Measurements from ENCODE around the gene LTBP1. TPM values are rescaled to one million over a fixed set of nuclear protein-coding genes. Genes with fewer than 3 reads are reported as not detected.
A peak's percentile ranks its signal among the peaks of the same experiment; 100 is the strongest.
"Not testable (repeated sequence)": the region's sequence is repeated elsewhere in the genome, so short reads cannot be mapped to it uniquely, and the experiment has no call there.

Gene LTBP1
- polyA plus RNA-seq, 2 of the 4 experiments (the other 2 are of a cell fraction): 23.8 to 30.4 TPM

DNA sequence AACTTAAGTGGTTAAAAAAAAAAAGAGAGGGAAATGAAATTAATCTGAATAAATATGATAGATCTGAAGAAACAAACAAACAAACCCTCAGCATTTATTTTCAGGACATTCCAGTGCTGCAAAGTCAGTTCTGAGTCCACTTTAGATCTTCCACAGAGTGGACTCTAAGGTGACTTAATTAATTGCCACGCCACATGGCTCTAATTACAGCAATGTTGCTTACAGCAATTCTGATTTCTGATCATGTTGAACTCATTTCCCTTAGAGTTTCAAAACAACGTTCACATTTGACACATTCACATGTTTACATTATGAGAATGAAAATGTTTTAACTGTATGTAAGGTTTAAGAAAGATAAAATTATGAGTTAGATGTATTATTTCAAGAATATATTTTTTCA, 491.1 kb downstream of the LTBP1 start:
- no peak for DNase-seq (ENCODE audit: low read depth in 1 of 2, low spot score in 1 of 2)
- H3K4me3 ChIP-seq: no peak overlapping the region
- no peak for TF ChIP-seq MAZ (IDR thresholded peaks at IDR 0.05; ENCODE audit: borderline replicate concordance, low read depth, low read length)
- TF ChIP-seq NFE2L2 (conservative IDR thresholded peaks at IDR 0.05; ENCODE audit: low read length): no peak
- TF ChIP-seq HEYL (CRISPR knock-in tag; IDR thresholded peaks at IDR 0.05): no peak
- no peak for TF ChIP-seq JUNB (IDR thresholded peaks at IDR 0.05)
- TF ChIP-seq FOSL2 (IDR thresholded peaks at IDR 0.05): no peak
- no peak for TF ChIP-seq FOSL2 (CRISPR knock-in tag; IDR thresholded peaks at IDR 0.05)
- no peak for TF ChIP-seq HOXB5 (CRISPR knock-in tag; IDR thresholded peaks at IDR 0.05)
- TF ChIP-seq EP300 (IDR thresholded peaks at IDR 0.05): no peak
- no peak for TF ChIP-seq FOXS1 (CRISPR knock-in tag; IDR thresholded peaks at IDR 0.05)
- no peak for TF ChIP-seq CBX2 (IDR thresholded peaks at IDR 0.05; ENCODE audit: borderline replicate concordance, low read depth)
- ChIA-PET POLR2A (interaction anchor here (0.6 kb wide), 1 partner anchor 23 kb away, joined by 3 read pairs; no protein-coding TSS in a partner anchor), CTCF (no interaction called here)
- FAIRE-seq: no peak
- H3K27ac ChIP-seq: no peak overlapping the region
- 72% methylated on average over 2 of the region's 2 CpGs for WGBS (ENCODE audit: missing lambda C conversion rate)
- H3K4me2 ChIP-seq: no peak overlapping the region
- no peak for ATAC-seq
- H3K4me1 ChIP-seq: peaks cover 13% of the 10 kb centered on the region
- no peaks in the 10 kb centered on the region for H3K9me3 ChIP-seq

DNA sequence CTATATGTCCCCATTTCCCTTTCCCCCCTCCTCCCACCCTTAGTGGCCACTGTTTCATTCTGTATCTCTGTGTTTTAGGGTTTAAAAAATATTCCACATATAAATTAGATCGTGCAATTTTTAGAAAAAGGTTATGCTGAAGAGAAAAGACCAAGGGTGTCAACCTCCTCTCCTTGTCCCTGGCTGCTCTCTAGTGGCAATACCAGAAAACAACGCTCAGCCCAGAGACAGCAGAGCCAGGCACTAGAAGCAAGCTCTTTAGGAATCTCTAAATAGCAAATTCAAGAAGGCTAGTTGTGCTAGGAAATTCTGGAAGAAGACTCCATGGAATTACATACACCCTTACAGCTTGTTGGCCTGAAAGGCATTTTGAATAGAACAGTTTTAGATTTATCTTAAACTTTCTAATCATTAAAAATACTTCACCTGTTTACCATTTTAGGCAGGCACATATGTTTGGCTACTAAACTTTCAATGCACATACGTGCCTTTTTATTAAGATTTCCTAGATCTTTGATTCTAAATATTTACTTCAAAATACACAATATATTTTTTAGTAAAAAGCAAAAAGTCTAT, 494.6 kb downstream of the LTBP1 start:
- ATAC-seq (peak; percentile 98), DNase-seq (ENCODE audit: low read depth in 1 of 2, low spot score in 1 of 2) (peak; percentile 59 to 80), FAIRE-seq (peak; percentile 39)
- WGBS (ENCODE audit: missing lambda C conversion rate): 17% methylated on average over 3 of the region's 3 CpGs
- no peaks in the 10 kb centered on the region; the same call in 2 of the 3 replicates for H3K4me1 ChIP-seq
- H3K27ac ChIP-seq: peak overlapping the region in 1 of 2 experiments; percentile 10; a peak in 1 of 6 replicates
- H3K9me3 ChIP-seq: no peaks in the 10 kb centered on the region
- ChIA-PET CTCF (interaction anchor here (0.5 to 3.0 kb wide), 49 partner anchors 10 to 1116 kb away, joined by 3 to 30 read pairs (median 3); partner anchors contain the start of gene RASGRP3), POLR2A (no interaction called here)
- peak; percentile 95 to 98 for TF ChIP-seq RAD21 (conservative IDR thresholded peaks at IDR 0.05 in 1 of 2, IDR thresholded peaks at IDR 0.05 in 1 of 2)
- no peak for TF ChIP-seq JUNB (IDR thresholded peaks at IDR 0.05)
- TF ChIP-seq, protein P1, sequence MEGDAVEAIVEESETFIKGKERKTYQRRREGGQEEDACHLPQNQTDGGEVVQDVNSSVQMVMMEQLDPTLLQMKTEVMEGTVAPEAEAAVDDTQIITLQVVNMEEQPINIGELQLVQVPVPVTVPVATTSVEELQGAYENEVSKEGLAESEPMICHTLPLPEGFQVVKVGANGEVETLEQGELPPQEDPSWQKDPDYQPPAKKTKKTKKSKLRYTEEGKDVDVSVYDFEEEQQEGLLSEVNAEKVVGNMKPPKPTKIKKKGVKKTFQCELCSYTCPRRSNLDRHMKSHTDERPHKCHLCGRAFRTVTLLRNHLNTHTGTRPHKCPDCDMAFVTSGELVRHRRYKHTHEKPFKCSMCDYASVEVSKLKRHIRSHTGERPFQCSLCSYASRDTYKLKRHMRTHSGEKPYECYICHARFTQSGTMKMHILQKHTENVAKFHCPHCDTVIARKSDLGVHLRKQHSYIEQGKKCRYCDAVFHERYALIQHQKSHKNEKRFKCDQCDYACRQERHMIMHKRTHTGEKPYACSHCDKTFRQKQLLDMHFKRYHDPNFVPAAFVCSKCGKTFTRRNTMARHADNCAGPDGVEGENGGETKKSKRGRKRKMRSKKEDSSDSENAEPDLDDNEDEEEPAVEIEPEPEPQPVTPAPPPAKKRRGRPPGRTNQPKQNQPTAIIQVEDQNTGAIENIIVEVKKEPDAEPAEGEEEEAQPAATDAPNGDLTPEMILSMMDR (IDR thresholded peaks at IDR 0.05): peak; percentile 93
- TF ChIP-seq ZC3H11A (IDR thresholded peaks at IDR 0.05): no peak
- TF ChIP-seq, protein P2, sequence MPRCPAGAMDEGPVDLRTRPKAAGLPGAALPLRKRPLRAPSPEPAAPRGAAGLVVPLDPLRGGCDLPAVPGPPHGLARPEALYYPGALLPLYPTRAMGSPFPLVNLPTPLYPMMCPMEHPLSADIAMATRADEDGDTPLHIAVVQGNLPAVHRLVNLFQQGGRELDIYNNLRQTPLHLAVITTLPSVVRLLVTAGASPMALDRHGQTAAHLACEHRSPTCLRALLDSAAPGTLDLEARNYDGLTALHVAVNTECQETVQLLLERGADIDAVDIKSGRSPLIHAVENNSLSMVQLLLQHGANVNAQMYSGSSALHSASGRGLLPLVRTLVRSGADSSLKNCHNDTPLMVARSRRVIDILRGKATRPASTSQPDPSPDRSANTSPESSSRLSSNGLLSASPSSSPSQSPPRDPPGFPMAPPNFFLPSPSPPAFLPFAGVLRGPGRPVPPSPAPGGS (IDR thresholded peaks at IDR 0.05): no peak
- peak; percentile 92 for TF ChIP-seq SMC3 (IDR thresholded peaks at IDR 0.05)
- no peak overlapping the region for H3K4me2 ChIP-seq
- H3K4me3 ChIP-seq: no peak overlapping the region

DNA sequence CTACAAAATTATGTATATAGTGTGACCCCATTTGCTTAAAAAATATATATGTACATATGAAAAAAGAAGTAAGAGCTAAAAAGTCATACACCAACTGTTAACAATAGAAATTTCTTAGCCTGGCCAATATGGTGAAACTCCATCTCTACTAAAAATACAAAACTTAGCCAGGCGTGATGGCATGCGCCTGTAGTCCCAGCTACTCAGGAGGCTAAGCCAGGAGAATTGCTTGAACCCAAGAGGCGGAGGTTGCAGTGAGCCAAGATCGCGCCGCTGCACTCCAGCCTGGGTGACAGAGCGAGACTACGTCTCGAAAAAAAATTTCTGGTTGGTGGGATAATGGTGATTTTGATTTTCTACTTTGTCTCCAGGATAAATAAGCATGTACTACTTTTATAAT, 495.3 kb downstream of the LTBP1 start:
- ATAC-seq; H3K9me3 ChIP-seq; H3K4me1 ChIP-seq; H3K4me3 ChIP-seq; DNase-seq (ENCODE audit: low read depth in 1 of 2, low spot score in 1 of 2); FAIRE-seq; H3K27ac ChIP-seq; POLR2A ChIA-PET; H3K4me2 ChIP-seq: not testable (repeated sequence)
- CTCF ChIA-PET: interaction anchor here (0.6 to 3.0 kb wide), 21 partner anchors 10 to 883 kb away, joined by 3 to 30 read pairs (median 4); partner anchors contain the start of gene RASGRP3
- 94% methylated on average over 9 of the region's 9 CpGs for WGBS (ENCODE audit: missing lambda C conversion rate)

DNA sequence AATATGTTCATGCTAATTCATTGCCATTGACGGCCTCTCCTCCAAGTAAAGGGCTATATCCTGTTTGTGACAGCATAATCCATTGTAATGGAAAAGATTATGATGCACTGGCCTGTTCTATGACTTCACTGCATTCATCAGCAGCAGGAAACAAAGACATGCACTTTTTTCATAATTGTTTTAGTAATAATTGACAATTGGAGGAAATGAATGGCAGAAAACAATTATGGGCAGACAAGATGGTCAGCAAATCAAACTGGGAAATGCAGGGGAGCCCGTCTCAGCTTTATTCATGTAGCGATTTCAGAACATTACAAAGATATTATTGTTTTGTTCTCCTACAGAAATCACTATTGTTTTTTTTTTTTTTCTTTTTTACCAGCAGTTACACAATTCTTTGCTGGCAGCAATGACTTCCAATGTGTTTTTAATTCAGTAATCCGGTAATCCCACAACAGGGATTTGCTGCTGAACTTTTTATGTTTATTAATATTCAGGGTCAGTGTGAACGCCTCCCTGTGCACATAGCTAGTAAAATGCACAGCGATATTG, 495.9 kb downstream of the LTBP1 start:
- no peak overlapping the region for H3K4me2 ChIP-seq
- H3K4me1 ChIP-seq: no peaks in the 10 kb centered on the region
- H3K27ac ChIP-seq: no peak overlapping the region
- no peak for DNase-seq (ENCODE audit: low read depth in 1 of 2, low spot score in 1 of 2)
- WGBS (ENCODE audit: missing lambda C conversion rate): 82% methylated on average over 6 of the region's 6 CpGs
- no peak for FAIRE-seq
- no peaks in the 10 kb centered on the region for H3K9me3 ChIP-seq
- ChIA-PET POLR2A (no interaction called here), CTCF (interaction anchor here (0.7 to 3.0 kb wide), 10 partner anchors 9 to 670 kb away, joined by 3 to 30 read pairs (median 6); partner anchors contain the start of gene RASGRP3)
- ATAC-seq: no peak
- no peak overlapping the region for H3K4me3 ChIP-seq
- TF ChIP-seq, protein P1 (IDR thresholded peaks at IDR 0.05): no peak
- TF ChIP-seq NFE2L2 (conservative IDR thresholded peaks at IDR 0.05; ENCODE audit: low read length): no peak
- TF ChIP-seq KDM5A (IDR thresholded peaks at IDR 0.05): no peak
- no peak for TF ChIP-seq EP300 (IDR thresholded peaks at IDR 0.05)
- TF ChIP-seq BHLHE40 (IDR thresholded peaks at IDR 0.05; ENCODE audit: low read depth, low read length): no peak
- no peak for TF ChIP-seq NPAS2 (CRISPR knock-in tag; IDR thresholded peaks at IDR 0.05; ENCODE audit: borderline replicate concordance)
- no peak for TF ChIP-seq POLR2A (IDR thresholded peaks at IDR 0.05; ENCODE audit: low read length)
- TF ChIP-seq RCOR1 (IDR thresholded peaks at IDR 0.05; ENCODE audit: low read depth, low read length): no peak
- TF ChIP-seq HOXB5 (CRISPR knock-in tag; IDR thresholded peaks at IDR 0.05): no peak
